Fibroblast of lung (primary cell): ENCODE data around the gene DPYD.

Experiments
- EZH2 ChIP-seq: IDR thresholded peaks from 2 replicates; pipeline ENCODE4 v1.5.1; 2012; ENCODE audit warnings: low read length, control low read depth, mild to moderate bottlenecking; ENCODE audit errors: missing control alignments
- TF ChIP-seq, protein P1 (sequence below), 2 donors: IDR thresholded peaks in 1 of 2; conservative IDR thresholded peaks in 1 of 2; 1 replicate in 1 of 2; 2 replicates in 1 of 2; pipeline ENCODE4 v1.5.1; 2011 to 2012; ENCODE audit warnings: low read length in 2 of 2, control low read depth in 1 of 2, inconsistent platforms in 1 of 2, low read depth in 1 of 2, mild to moderate bottlenecking in 1 of 2

GRCh38 chr1:97562081-97562480 lies 358.8 kb downstream of the DPYD start:
- TF ChIP-seq, protein P1, sequence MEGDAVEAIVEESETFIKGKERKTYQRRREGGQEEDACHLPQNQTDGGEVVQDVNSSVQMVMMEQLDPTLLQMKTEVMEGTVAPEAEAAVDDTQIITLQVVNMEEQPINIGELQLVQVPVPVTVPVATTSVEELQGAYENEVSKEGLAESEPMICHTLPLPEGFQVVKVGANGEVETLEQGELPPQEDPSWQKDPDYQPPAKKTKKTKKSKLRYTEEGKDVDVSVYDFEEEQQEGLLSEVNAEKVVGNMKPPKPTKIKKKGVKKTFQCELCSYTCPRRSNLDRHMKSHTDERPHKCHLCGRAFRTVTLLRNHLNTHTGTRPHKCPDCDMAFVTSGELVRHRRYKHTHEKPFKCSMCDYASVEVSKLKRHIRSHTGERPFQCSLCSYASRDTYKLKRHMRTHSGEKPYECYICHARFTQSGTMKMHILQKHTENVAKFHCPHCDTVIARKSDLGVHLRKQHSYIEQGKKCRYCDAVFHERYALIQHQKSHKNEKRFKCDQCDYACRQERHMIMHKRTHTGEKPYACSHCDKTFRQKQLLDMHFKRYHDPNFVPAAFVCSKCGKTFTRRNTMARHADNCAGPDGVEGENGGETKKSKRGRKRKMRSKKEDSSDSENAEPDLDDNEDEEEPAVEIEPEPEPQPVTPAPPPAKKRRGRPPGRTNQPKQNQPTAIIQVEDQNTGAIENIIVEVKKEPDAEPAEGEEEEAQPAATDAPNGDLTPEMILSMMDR (conservative IDR thresholded peaks at IDR 0.05 in 1 of 2, IDR thresholded peaks at IDR 0.05 in 1 of 2; ENCODE audit: low read depth in 1 of 2, low read length in 2 of 2): no peak
- TF ChIP-seq EZH2: no peak
